Subcutaneous adipose tissue (tissue), 4 donors: ENCODE data around the gene ECE1. TPM values are rescaled to one million over a fixed set of nuclear protein-coding genes. Genes with fewer than 3 reads are reported as not detected.

Experiments
- total RNA-seq, 4 donors: library from RNA; depleted of rRNA; stranded (reverse); fragments of >200 nt; gene quantifications; one replicate each; pipeline ENCODE4 v1.1.0, GENCODE V29; 2016
- TF ChIP-seq, protein P1 (sequence below): fragments of 450-650 bp; IDR thresholded peaks from one replicate; pipeline ENCODE4 v1.5.1; 2016; ENCODE audit warnings: low read depth, mild to moderate bottlenecking, control low read depth, antibody characterized with exemption, moderate library complexity

Gene ECE1
- total RNA-seq, 4 donors from 2014 or later = 75.7 to 188 (median 96.7) TPM

DNA sequence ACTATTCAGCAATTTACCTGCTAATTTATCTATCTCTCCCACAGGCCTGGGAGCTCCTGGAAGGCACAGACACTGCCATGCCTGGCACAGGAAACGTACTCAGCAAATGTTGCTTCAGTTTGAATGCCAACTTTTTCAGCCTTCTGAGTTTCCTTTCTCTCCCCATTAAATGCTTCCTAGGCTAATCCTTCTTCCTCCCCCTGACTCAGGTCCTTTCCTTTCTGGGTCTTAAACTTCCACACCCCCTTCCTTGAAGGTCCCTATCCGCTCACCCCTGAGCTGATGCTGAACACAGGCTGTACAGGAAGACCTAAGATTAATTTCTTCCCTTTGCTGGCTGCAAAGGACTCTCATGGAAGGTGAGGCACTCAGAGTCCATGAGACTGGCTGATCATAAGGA, 40.3 kb upstream of the ECE1 start:
- TF ChIP-seq, protein P1, sequence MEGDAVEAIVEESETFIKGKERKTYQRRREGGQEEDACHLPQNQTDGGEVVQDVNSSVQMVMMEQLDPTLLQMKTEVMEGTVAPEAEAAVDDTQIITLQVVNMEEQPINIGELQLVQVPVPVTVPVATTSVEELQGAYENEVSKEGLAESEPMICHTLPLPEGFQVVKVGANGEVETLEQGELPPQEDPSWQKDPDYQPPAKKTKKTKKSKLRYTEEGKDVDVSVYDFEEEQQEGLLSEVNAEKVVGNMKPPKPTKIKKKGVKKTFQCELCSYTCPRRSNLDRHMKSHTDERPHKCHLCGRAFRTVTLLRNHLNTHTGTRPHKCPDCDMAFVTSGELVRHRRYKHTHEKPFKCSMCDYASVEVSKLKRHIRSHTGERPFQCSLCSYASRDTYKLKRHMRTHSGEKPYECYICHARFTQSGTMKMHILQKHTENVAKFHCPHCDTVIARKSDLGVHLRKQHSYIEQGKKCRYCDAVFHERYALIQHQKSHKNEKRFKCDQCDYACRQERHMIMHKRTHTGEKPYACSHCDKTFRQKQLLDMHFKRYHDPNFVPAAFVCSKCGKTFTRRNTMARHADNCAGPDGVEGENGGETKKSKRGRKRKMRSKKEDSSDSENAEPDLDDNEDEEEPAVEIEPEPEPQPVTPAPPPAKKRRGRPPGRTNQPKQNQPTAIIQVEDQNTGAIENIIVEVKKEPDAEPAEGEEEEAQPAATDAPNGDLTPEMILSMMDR = no peak

DNA sequence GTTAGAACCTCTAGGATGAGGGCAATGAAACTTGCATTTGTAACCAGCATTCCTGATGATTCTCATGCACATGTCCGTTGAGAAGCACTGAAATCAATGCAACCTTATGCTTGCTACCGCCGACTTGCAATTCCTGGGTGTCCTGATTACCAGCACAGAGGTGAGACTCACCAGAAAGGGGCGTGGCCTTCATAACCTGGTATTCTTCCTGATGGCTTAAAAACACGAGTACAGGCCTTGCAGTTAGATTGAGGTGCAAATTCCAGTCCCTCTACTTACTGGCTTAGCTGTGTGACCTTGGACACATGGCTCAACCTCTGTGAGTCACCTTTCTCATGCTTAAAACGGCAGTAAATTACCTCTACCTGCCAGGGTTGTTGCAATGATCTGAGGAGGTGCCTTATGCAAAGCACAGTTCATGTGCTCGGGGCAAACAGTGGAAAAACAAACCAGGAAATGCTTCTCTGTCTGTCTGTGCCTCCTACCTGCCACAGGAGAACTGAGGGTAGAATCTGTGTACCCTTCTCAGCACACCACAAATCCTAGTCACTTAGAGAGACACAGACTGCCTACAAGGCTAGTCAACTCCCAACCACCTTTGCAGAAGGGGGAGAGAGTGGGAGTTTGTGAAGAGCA, 39.1 kb upstream of the ECE1 start:
- TF ChIP-seq, protein P1 = no peak

DNA sequence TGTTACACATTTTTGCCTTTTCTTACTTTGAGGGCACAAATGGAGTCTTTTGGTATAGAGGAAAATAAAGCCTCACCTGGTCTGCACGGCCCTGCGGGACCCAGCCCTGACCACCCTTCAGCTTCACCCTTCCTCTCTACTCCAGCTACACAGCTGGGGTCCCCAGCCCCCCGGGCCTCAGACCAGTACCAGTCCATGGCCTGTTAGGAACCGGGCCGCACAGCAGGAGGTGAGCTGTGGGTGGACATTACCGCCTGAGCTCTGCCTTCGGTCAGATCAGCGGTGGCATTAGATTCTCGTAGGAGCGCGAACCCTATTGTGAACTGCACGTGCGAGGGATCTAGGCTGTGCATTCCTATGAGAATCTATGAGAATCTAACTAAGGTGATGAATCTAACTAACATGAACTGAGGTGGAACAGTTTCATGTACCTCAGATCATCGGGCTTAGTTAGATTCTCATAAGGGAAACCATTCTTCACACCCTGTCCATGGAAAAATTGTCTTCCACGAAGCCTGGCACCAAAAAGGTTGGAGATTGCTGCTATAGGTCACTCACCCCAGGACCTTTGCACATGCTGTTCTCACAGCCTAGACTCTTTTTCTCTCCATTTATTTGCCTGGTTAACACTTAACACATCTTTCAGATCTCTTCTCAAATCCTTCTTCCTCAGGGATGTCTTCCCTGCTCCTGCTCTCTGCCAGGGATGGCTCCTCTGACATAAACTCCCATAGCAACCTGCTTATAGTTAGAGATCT, 37.5 kb upstream of the ECE1 start:
- TF ChIP-seq, protein P1 = no peak

DNA sequence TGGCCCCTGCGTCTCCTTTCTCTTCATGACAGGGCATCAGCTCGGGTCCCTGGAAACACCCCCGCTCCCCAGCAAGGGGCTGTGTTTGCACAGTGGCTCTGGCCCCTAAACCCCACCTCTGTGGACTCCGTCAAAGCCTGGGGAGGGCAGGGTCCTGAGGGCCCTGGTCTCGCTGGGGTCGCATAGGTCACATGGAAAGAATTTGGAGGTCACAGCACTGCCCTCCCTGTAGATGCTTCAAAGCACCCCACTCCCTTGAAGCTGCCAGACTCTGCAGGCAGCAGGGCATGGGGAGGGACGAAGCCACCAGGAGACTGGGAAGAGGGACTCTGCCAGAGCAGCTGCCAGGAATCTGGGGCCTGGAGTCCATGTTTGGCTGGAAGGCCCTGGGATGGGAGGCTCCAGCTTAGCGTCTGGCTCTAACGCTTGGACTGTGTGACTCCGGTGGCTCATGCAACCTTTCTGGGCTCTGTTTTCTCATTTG, 36.6 kb upstream of the ECE1 start:
- TF ChIP-seq, protein P1 = no peak

DNA sequence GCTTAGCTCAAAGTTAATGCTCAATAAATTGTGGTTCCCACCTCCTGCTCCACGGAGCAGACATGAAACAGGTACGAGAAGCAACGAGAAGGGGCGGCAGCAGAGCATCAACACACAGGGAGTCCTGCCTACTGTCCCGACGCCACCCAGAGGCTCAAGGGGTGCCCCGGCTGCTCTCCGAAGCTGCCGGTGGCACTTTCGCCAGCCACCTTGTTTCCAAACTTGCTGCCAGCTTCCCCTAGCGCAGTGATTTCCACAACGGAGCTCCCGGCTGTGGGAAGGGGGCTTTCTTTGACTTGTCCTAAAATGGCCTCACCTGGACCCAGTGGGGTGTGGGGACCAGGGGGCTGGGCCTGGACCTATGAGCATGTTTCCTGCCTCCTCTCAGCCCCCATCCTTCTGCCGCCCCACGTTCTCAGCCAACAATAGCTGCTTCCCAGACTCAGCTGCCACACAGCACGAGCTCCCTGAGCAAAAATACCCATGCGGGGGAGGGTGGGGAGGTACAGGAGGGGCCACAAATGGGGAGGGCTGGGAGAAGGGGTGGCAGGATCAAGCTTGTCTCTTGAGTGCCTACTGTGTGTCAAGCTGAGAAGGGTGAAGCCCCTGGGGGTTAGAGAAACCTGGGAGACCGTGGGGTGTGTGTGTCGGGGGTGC, 35.6 kb upstream of the ECE1 start:
- TF ChIP-seq, protein P1 = no peak

DNA sequence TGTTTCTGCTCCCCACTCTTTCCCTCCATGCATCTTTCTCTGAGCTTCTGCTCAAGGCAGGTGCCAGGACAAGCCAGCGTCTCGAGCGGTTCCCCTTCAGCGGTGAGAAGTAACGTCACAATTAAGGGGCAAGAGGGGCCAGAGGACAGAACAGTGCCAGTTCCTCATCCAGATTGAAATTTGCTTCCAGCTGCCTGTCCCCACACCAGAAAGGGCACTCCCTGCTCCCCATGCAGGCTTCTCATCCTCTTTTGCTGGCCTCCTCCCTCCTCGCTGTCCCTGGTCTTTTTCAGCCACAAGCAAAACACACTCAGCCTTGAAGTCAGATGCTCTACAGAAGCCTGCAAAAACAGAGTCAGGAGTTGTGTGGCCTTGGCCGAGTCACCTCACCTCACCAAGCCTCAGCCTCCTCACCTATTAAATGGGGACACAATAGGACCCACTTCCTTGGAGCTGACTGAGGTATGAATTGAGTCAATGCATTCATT, 35.0 kb upstream of the ECE1 start:
- TF ChIP-seq, protein P1 = no peak
